BE2C (cell line): ENCODE results near the gene SLC22A3.
"Not testable (repeated sequence)": the region's sequence is repeated elsewhere in the genome, so short reads cannot be mapped to it uniquely, and the experiment has no call there.

Experiments
- DNase-seq: peaks from one replicate; pipeline ENCODE4 v3.0.0-alpha.2; 2020
- H3K27me3 ChIP-seq: fragments of 250-450 bp; sonication (Bioruptor Pico); 2 replicates; pipeline ENCODE4 v1.5.1; 2020; ENCODE audit warnings: mild to moderate bottlenecking
- H3K36me3 ChIP-seq: fragments of 250-450 bp; sonication (Bioruptor Pico); 2 replicates; pipeline ENCODE4 v1.5.1; 2020; ENCODE audit warnings: mild to moderate bottlenecking
- H3K4me1 ChIP-seq: fragments of 250-450 bp; sonication (Bioruptor Pico); 2 replicates; pipeline ENCODE4 v1.5.1; 2020
- H3K4me3 ChIP-seq: 2 replicates; pipeline ENCODE4 v1.5.1; 2011; ENCODE audit warnings: low read depth, low read length
- H3K9me3 ChIP-seq: fragments of 250-450 bp; sonication (Bioruptor Pico); 2 replicates; pipeline ENCODE4 v1.5.1; 2020
- CTCF ChIP-seq: IDR thresholded peaks from 2 replicates; pipeline ENCODE4 v1.5.1; 2012; ENCODE audit warnings: mild to moderate bottlenecking, low read depth, low read length

The SLC22A3 gene

GRCh38 chr6:160464744-160465143, 116.6 kb downstream of the SLC22A3 start:
- no peak for DNase-seq
- no peak for TF ChIP-seq CTCF
- Histone ChIP-seq H3K4me1 (no peaks in the 10 kb centered on the region), H3K27me3 (no peaks in the 10 kb centered on the region), H3K4me3 (no peak overlapping the region), H3K36me3 (no peaks in the 10 kb centered on the region), H3K9me3 (no peaks in the 10 kb centered on the region)

GRCh38 chr6:160467261-160467871, 119.2 kb downstream of the SLC22A3 start:
- DNase-seq, H3K4me1 ChIP-seq, H3K9me3 ChIP-seq, H3K27me3 ChIP-seq, H3K4me3 ChIP-seq, H3K36me3 ChIP-seq: not testable (repeated sequence)

- H3K27me3 ChIP-seq = no peaks in the 10 kb centered on the region
- no peaks in the 10 kb centered on the region for H3K36me3 ChIP-seq
- no peaks in the 10 kb centered on the region for H3K9me3 ChIP-seq
- no peak overlapping the region for H3K4me3 ChIP-seq
- H3K4me1 ChIP-seq = no peaks in the 10 kb centered on the region
- TF ChIP-seq CTCF = no peak
- no peak for DNase-seq
Observed at GRCh38 chr6:160469153-160469552, 121.0 kb downstream of the SLC22A3 start.

GRCh38 chr6:160476056-160476455, 127.9 kb downstream of the SLC22A3 start:
- H3K9me3 ChIP-seq, H3K36me3 ChIP-seq, H3K4me3 ChIP-seq, H3K4me1 ChIP-seq, DNase-seq, H3K27me3 ChIP-seq: not testable (repeated sequence)

GRCh38 chr6:160477072-160477471, 128.9 kb downstream of the SLC22A3 start:
- H3K4me1 ChIP-seq, H3K9me3 ChIP-seq, H3K36me3 ChIP-seq, H3K4me3 ChIP-seq, DNase-seq, H3K27me3 ChIP-seq: not testable (repeated sequence)

- H3K36me3 ChIP-seq = no peaks in the 10 kb centered on the region
- H3K9me3 ChIP-seq = no peaks in the 10 kb centered on the region
- H3K4me1 ChIP-seq = no peaks in the 10 kb centered on the region
- H3K27me3 ChIP-seq = no peaks in the 10 kb centered on the region
- H3K4me3 ChIP-seq = no peak overlapping the region
- DNase-seq = no peak
- no peak for TF ChIP-seq CTCF
Observed at GRCh38 chr6:160477901-160478300, 129.7 kb downstream of the SLC22A3 start.

GRCh38 chr6:160487116-160487515, 138.9 kb downstream of the SLC22A3 start:
- TF ChIP-seq CTCF = no peak
- Histone ChIP-seq H3K4me1 (no peaks in the 10 kb centered on the region), H3K4me3 (no peak overlapping the region), H3K9me3 (no peaks in the 10 kb centered on the region; the same call in 1 of the 2 replicates), H3K36me3 (no peaks in the 10 kb centered on the region), H3K27me3 (no peaks in the 10 kb centered on the region)
- DNase-seq = no peak

GRCh38 chr6:160489091-160489490, 140.9 kb downstream of the SLC22A3 start:
- no peak for TF ChIP-seq CTCF
- Histone ChIP-seq H3K4me3 (no peak overlapping the region), H3K36me3 (no peaks in the 10 kb centered on the region), H3K9me3 (no peaks in the 10 kb centered on the region; the same call in 1 of the 2 replicates), H3K4me1 (no peaks in the 10 kb centered on the region), H3K27me3 (no peaks in the 10 kb centered on the region)
- DNase-seq = no peak
